HUES48 (cell line): ENCODE measurements around the gene ZSCAN20.

Experiments
- H3K27ac ChIP-seq: one replicate; pipeline ENCODE4 v1.7.0; 2013; ENCODE audit warnings: low read depth, low read length, inconsistent platforms
- H3K27me3 ChIP-seq: 2 replicates; pipeline ENCODE4 v1.6.1; 2013; ENCODE audit warnings: mild to moderate bottlenecking, low read length; ENCODE audit not compliant: control insufficient read depth, insufficient read depth
- H3K36me3 ChIP-seq: 2 replicates; pipeline ENCODE4 v1.6.1; 2013; ENCODE audit warnings: low read length; ENCODE audit not compliant: control insufficient read depth, insufficient read depth
- H3K4me1 ChIP-seq: 2 replicates; pipeline ENCODE4 v1.6.1; 2013; ENCODE audit warnings: mild to moderate bottlenecking, low read length; ENCODE audit not compliant: control insufficient read depth, insufficient read depth
- H3K4me3 ChIP-seq: 2 replicates; pipeline ENCODE4 v1.5.1; 2013; ENCODE audit warnings: mild to moderate bottlenecking, low read depth, low read length
- H3K9ac ChIP-seq: 2 replicates; pipeline ENCODE4 v1.6.1; 2013; ENCODE audit warnings: mild to moderate bottlenecking, low read depth, low read length, moderate library complexity
- H3K9me3 ChIP-seq: 2 replicates; pipeline ENCODE4 v1.6.1; 2013; ENCODE audit warnings: low read length; ENCODE audit not compliant: control insufficient read depth, insufficient read depth

The ZSCAN20 gene

DNA sequence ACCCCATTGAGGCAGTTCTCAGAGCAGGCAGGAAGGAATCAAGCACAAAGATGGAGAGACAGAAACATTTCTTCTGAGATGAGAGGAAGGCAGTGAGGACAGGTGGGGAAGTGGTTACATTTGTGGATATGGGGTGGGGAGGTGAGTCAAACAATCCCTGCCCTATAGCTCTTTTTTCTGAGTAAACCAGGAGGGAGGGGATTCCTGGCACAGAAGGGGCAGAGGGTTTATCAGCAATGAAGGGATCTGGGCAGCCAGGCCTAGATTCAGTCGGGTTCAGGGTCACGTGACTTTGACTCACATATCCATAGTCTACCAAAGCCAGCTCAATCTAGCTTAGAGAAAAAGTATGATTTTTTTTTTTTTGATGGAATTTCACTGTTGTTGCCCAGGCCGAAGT is 25.9 kb upstream of the ZSCAN20 start:
- no peaks in the 10 kb centered on the region for H3K36me3 ChIP-seq

GRCh38 chr1:33454646-33455282 is 17.7 kb upstream of the ZSCAN20 start:
- no peaks in the 10 kb centered on the region for H3K4me1 ChIP-seq
- no peaks in the 10 kb centered on the region for H3K27me3 ChIP-seq
- no peak overlapping the region for H3K4me3 ChIP-seq
- no peaks in the 10 kb centered on the region for H3K36me3 ChIP-seq
- no peak overlapping the region for H3K9ac ChIP-seq
- no peak overlapping the region for H3K27ac ChIP-seq
- H3K9me3 ChIP-seq, result no peaks in the 10 kb centered on the region

More for the DNA sequence above, 25.9 kb upstream of the ZSCAN20 start:
- Histone ChIP-seq H3K4me3 (no peak overlapping the region), H3K9ac (no peak overlapping the region), H3K9me3 (no peaks in the 10 kb centered on the region), H3K27me3 (no peaks in the 10 kb centered on the region), H3K27ac (no peak overlapping the region), H3K4me1 (no peaks in the 10 kb centered on the region)

DNA sequence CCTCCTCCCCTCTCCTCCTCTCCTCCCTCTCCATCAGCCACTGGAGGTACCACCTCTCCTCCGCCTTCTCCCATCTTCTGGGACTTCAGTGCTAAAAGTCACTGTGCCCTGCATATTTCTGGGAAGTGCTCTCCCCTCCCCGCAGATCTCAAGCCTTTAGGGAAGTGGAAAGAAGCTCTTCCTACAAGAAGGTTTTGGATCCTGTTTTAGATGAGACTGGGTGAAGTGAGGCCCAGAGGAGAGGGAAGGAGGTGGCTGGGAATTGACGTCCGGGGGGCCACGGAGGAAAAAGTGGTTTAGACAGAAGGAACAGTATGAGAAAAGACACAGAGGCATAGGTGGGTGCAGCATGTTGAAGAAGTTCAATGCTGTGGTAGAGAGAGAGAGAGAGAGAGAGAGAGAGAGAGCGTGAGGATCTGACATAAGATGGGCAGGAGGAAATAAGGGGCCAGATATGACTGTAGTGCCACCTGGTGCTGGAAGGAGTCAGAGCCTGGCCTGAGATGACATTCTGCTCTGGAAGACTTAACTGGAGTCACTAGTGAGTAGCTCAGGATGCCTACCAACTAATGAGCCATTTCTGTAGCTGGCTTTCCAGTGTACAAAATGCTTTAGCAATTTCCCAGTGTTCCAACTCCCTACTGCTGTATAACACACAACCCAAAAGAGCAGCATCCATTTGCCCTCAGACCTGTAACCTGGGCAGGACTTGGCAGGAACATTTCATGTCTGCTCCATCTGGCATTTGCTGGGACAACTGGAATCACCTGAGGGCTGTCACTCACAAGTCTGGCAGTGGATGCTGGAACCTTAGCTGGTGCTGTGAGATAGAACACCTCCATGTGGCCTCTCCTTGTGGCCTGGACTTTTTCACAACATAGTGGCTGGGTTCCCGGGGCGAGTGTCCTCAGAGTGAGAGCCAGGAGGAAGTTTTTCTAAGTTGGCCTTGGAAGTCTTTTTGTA is 16.6 kb upstream of the ZSCAN20 start:
- no peaks in the 10 kb centered on the region for H3K36me3 ChIP-seq
- no peaks in the 10 kb centered on the region for H3K27me3 ChIP-seq
- H3K4me3 ChIP-seq, result no peak overlapping the region
- no peaks in the 10 kb centered on the region for H3K9me3 ChIP-seq
- no peak overlapping the region for H3K27ac ChIP-seq
- no peaks in the 10 kb centered on the region for H3K4me1 ChIP-seq
- no peak overlapping the region for H3K9ac ChIP-seq

DNA sequence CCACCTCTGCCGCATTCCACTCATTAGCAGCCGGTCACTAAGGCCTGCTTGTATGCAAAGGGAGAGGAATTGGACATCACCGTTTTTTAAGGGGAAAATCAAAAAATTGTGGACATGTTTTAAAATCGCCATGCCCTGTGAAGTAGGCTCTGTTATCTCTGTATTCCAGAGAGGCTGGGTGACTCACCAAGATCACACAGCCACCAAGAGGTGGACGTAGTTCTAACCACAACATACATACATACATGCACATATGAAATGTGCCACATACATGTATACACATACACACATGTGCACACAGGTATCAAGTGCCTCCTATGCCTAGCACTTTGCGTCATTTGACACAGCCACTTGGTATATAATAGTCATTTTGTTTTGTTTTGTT is 16.0 kb upstream of the ZSCAN20 start:
- no peaks in the 10 kb centered on the region for H3K27me3 ChIP-seq
- no peaks in the 10 kb centered on the region for H3K36me3 ChIP-seq
- H3K27ac ChIP-seq, result no peak overlapping the region
- H3K4me3 ChIP-seq, result no peak overlapping the region
- H3K4me1 ChIP-seq, result no peaks in the 10 kb centered on the region
- no peak overlapping the region for H3K9ac ChIP-seq
- H3K9me3 ChIP-seq, result no peaks in the 10 kb centered on the region

DNA sequence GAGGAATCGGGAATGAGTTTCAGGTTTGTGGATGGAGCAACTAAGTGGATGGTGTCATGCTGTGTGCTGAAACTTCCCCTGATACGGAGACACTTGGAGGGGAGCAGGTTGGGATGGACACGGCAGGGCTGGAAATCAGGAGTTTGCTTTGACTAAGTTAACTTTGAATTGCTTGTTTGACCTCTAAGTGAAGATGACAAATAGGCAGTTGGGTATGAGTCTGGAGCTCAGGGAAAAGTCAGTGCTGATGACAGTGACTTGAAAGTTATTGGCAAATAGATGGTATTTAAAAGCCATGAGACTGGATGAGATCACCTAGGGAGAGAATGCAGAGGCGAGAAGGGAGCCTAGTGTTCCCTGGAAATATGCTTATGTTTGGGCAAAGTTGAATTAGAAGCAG is 12.8 kb upstream of the ZSCAN20 start:
- Histone ChIP-seq H3K27me3 (no peaks in the 10 kb centered on the region), H3K36me3 (no peaks in the 10 kb centered on the region), H3K4me1 (no peaks in the 10 kb centered on the region), H3K4me3 (no peak overlapping the region), H3K9ac (no peak overlapping the region), H3K27ac (no peak overlapping the region), H3K9me3 (no peaks in the 10 kb centered on the region)

DNA sequence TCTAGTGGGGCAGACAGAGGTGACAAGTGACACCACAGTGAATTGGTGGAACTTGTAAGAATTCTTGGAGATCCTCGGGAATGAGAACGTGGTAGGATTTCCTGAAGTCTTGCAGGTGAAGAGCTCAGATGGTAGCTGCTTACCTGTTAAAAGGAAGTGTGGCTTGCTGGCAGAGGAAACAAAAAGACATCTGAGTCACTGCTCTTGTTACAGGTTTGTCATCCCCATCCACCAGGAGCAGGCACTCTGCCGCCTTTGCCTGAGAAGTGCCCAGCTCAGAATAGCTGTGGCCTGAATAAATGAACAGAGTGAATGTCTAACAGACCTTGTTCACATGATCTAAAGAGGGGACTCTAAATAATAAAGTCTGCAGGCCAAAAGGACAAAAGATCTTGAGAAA is 12.3 kb upstream of the ZSCAN20 start:
- Histone ChIP-seq H3K27me3 (no peaks in the 10 kb centered on the region), H3K9ac (no peak overlapping the region), H3K27ac (no peak overlapping the region), H3K36me3 (no peaks in the 10 kb centered on the region), H3K4me3 (no peak overlapping the region), H3K9me3 (no peaks in the 10 kb centered on the region), H3K4me1 (no peaks in the 10 kb centered on the region)

DNA sequence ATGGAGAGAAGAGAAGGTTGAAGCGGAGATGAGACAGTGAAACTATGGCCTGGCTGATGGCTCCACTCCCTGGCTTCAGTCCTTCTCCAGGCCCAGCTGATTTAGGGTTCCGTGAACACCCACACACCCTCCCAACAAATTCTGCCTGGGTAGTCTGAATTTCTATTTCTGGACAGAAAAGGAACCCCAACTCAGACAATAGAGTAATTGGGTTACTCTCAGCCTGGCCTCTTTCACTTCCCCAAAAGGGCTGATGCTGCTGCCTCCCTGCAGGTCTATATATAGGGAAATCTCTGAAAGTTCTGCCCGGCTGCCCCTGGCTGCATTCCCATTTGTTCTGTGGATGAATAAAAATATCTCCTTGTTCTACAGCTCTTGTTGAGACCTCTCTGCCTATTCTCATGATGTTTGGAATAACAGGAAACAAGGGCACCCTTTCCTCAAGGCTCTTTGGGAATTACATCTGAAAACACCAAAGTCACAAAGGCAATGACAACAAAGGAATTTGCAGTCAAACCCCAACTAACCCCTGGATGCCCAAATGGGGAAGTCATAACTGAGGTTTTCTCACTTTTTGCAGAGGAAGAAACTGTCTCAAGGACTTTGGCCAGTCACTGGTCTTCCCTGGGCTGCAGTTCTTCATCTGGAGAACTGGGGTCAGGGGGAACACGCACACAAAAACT is 11.4 kb upstream of the ZSCAN20 start:
- Histone ChIP-seq H3K36me3 (no peaks in the 10 kb centered on the region), H3K27ac (no peak overlapping the region), H3K27me3 (no peaks in the 10 kb centered on the region), H3K4me1 (no peaks in the 10 kb centered on the region), H3K9me3 (no peaks in the 10 kb centered on the region), H3K9ac (no peak overlapping the region), H3K4me3 (no peak overlapping the region)

DNA sequence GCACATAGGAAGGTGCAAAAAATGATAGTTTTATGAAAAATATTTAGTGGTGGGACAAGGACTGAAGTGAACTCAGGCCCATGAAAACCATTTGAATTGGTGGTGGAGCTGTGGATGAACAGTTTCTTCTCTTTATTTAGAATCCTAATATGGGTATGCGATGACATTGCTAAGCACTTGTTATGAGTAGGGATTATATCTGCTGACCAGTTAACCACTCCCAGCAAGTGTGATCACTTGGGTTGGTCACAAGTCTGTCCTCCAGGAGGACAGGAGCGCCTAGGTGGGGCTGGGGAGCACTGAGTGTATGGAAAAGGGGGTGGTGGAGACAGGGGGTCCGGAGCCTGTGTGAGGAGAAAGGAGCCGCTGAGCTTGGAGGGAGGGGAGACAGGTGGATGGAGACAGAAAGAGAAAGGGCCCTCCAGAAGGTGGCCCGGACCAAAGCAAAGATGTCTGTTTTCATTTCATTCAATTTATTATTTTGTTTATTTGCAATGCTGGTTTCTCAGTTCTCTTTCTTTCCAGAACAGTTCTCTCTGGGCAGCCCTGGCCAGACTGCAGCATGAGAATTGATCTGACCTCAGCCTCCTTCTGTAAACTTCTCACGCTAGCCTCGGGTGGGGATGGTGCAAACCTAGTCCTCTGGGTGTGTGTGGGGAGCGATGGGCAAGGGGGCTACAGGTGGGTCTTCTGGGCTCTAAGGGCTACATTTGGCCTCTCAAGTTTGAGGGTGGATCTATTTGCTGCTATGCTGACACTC is 9.9 kb upstream of the ZSCAN20 start:
- H3K27me3 ChIP-seq, result no peaks in the 10 kb centered on the region
- H3K4me3 ChIP-seq, result no peak overlapping the region
- H3K9me3 ChIP-seq, result no peaks in the 10 kb centered on the region
- H3K27ac ChIP-seq, result no peak overlapping the region
- no peaks in the 10 kb centered on the region for H3K36me3 ChIP-seq
- no peak overlapping the region for H3K9ac ChIP-seq
- H3K4me1 ChIP-seq, result no peaks in the 10 kb centered on the region

- Histone ChIP-seq H3K27ac (no peak overlapping the region), H3K36me3 (no peaks in the 10 kb centered on the region), H3K9ac (no peak overlapping the region), H3K9me3 (no peaks in the 10 kb centered on the region), H3K4me1 (no peaks in the 10 kb centered on the region), H3K27me3 (no peaks in the 10 kb centered on the region), H3K4me3 (no peak overlapping the region)
These were observed 7.9 kb upstream of the ZSCAN20 start for GRCh38 chr1:33464552-33464951.

DNA sequence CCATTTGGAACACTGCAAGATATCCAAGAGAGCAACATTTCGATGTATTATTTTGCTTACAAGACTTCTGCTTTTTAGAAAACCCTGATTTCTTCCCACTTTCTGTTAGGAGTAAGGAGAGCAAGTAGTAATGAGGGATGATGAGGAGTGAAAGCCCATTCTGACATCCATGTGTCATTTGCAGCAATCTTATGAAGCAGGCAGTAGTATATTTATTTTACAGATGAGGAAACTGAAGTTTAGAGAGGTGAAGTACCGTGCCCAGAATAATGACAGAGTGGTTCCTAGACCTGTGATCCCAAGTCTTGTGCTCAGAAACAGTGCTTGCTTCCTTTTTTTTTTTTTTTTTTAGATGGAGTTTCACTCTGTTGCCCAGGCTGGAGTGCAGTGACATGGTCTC is 7.1 kb upstream of the ZSCAN20 start:
- H3K27ac ChIP-seq, result no peak overlapping the region
- H3K27me3 ChIP-seq, result no peaks in the 10 kb centered on the region
- no peaks in the 10 kb centered on the region for H3K9me3 ChIP-seq
- H3K4me1 ChIP-seq, result peaks cover 3% of the 10 kb centered on the region; the same call in 1 of the 2 replicates
- H3K9ac ChIP-seq, result no peak overlapping the region
- H3K36me3 ChIP-seq, result no peaks in the 10 kb centered on the region
- H3K4me3 ChIP-seq, result no peak overlapping the region
